Subcutaneous adipose tissue (tissue), 4 donors: Measurements from ENCODE around the gene ST8SIA2. TPM values are rescaled to one million over a fixed set of nuclear protein-coding genes. Genes with fewer than 3 reads are reported as not detected.

Experiments
- CTCF ChIP-seq: fragments of 450-650 bp; IDR thresholded peaks from one replicate; pipeline ENCODE4 v1.5.1; 2016; ENCODE audit warnings: low read depth, mild to moderate bottlenecking, control low read depth, antibody characterized with exemption, moderate library complexity
- total RNA-seq, 4 donors: library from RNA; depleted of rRNA; stranded (reverse); fragments of >200 nt; gene quantifications; one replicate each; pipeline ENCODE4 v1.1.0, GENCODE V29; 2016

The ST8SIA2 gene
- total RNA-seq, 4 donors from 2014 or later, result not detected

- no peak for TF ChIP-seq CTCF
These were observed 27.8 kb upstream of the ST8SIA2 start for GRCh38 chr15:92365906-92366305.

- no peak for TF ChIP-seq CTCF
These were observed 27.3 kb upstream of the ST8SIA2 start for GRCh38 chr15:92366381-92366780.

DNA sequence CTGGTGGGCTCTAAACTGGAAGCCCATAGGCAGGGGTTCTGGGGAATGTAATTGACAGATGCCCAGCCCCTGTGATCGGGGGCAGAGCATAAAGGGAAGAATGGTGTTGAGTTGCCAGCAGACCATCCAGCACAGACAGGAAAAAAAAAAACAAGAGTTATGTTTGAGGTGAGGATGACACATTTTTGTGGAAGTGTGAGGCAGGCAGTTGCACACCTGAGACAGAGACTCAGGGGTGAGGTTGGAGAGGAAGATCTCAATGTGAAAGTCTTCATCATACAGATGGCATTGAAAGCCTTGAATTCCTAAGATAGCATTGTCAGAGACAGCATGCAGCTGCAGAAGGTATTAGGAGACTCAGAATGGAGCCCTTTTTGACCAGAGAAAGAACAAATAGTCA lies 18.6 kb upstream of the ST8SIA2 start:
- no peak for TF ChIP-seq CTCF

DNA sequence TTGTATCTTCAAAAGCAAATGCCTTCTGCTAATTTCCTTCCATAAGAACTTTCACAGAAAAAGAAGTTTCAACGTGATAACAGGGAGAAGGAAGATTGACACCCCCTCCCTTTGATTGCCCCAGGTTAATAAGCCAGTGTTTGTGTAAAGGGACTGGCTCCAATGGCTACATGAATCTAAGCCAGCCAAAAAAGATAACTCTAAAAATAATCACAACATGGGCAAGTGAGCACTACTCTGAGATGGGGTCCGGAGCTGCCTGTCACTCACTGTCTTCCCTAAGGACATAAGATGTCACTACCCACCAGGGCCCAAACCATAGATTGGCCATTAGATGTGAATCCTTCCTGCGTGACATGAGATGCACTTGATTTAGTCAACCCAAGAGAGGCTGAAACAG lies 17.6 kb upstream of the ST8SIA2 start:
- no peak for TF ChIP-seq CTCF

GRCh38 chr15:92377083-92377789 lies 16.4 kb upstream of the ST8SIA2 start:
- no peak for TF ChIP-seq CTCF

- TF ChIP-seq CTCF, result no peak
These were observed 10.0 kb upstream of the ST8SIA2 start for GRCh38 chr15:92383519-92384324.

DNA sequence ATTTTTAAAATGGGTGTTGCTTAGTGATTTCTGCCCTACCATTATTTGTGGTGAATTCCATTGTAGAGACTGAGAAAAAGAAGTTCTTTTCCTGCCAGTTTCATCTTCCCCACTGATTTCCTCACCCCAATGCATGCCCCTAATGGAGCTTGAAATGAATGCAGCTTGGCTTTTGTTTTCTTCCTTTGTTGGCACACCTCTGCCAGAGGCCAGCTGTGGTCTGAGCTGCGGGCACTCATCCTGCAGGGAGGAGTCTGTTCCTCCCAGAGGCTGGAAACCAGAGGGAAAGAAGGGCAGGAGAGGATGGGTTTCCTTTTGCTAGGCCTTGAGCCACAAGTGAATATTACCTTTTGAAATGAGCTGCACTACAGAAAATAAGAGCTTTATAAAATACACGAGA lies 9.3 kb upstream of the ST8SIA2 start:
- TF ChIP-seq CTCF, result no peak
